Omental fat pad (tissue), 4 donors: Measurements from ENCODE around the gene FHIP1A. TPM values are rescaled to one million over a fixed set of nuclear protein-coding genes. Genes with fewer than 3 reads are reported as not detected.

ENCODE experiments used
- ATAC-seq: fragments of 150-250 bp; one replicate; pipeline ENCODE4 v1.9.1; 2016; ENCODE audit warnings: mild to moderate bottlenecking, moderate library complexity; ENCODE audit not compliant: low FRiP score
- DNase-seq: peaks from one replicate; pipeline ENCODE4 v3.0.0-alpha.2; 2019; ENCODE audit warnings: low spot score
- total RNA-seq, 4 donors: library from RNA; depleted of rRNA; stranded (reverse); fragments of >200 nt; gene quantifications; one replicate each; pipeline ENCODE4 v1.1.0, GENCODE V29; 2016
- TF ChIP-seq, protein P1 (sequence below), 3 donors: fragments of 450-650 bp; IDR thresholded peaks; one replicate each; pipeline ENCODE4 v1.5.1; 2016 to 2017; ENCODE audit warnings: antibody characterized with exemption in 3 of 3, mild to moderate bottlenecking in 3 of 3, moderate library complexity in 2 of 3

FHIP1A gene
- total RNA-seq, 4 donors from 2014 or later: 0.32 to 29.1 (median 6.2) TPM

DNA sequence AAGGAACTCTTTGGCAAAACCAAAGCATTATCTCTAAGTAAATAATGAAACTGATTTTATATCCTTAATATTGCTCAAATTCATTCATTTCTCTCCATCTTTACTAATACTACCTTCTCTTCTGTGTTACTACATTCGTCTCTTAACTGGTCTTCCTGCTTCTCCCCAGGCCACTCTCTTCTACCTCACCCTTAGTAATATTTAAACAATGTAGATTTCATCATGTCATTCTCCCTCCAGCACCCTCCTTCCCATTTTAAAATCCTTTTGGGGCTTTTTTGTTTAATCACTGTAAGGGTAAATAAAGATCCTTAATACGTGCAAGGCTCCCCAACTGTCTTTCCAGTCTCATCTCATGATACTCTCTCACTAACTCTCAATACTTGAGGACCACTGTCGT is 19.4 kb downstream of the FHIP1A start:
- TF ChIP-seq, protein P1, sequence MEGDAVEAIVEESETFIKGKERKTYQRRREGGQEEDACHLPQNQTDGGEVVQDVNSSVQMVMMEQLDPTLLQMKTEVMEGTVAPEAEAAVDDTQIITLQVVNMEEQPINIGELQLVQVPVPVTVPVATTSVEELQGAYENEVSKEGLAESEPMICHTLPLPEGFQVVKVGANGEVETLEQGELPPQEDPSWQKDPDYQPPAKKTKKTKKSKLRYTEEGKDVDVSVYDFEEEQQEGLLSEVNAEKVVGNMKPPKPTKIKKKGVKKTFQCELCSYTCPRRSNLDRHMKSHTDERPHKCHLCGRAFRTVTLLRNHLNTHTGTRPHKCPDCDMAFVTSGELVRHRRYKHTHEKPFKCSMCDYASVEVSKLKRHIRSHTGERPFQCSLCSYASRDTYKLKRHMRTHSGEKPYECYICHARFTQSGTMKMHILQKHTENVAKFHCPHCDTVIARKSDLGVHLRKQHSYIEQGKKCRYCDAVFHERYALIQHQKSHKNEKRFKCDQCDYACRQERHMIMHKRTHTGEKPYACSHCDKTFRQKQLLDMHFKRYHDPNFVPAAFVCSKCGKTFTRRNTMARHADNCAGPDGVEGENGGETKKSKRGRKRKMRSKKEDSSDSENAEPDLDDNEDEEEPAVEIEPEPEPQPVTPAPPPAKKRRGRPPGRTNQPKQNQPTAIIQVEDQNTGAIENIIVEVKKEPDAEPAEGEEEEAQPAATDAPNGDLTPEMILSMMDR (IDR thresholded peaks at IDR 0.05): no peak
- ATAC-seq (no peak), DNase-seq (no peak)

DNA sequence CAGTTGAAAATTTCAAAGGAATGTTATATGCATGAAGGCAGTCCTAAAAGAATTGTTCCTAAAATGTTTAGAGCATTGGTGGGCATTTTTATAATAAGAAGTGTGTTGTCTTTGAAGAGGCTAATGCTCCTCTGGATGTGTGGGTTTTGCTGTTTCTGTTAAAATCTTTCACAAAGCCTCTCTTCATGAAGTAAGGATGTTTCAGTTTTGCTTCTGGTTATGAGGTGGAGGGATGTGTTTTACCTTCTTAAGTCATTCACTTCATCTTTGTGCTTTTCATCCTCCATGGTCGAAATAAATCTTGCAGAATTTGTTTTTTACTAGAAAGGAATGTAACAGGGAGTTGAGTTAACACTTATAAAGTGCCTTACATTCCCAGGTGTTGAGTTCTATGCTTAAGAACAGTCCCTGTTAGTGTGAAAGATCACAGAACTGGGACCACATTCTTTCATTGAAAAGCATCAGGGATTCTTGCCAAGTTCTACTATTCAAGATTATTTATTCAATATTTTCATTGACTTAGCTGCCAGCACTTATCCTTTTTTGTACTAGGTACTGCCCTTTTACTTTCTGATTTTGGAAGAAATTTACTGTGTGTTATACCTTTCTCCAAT is 21.1 kb downstream of the FHIP1A start:
- DNase-seq (no peak), ATAC-seq (no peak)
- TF ChIP-seq, protein P1 (IDR thresholded peaks at IDR 0.05): no peak

DNA sequence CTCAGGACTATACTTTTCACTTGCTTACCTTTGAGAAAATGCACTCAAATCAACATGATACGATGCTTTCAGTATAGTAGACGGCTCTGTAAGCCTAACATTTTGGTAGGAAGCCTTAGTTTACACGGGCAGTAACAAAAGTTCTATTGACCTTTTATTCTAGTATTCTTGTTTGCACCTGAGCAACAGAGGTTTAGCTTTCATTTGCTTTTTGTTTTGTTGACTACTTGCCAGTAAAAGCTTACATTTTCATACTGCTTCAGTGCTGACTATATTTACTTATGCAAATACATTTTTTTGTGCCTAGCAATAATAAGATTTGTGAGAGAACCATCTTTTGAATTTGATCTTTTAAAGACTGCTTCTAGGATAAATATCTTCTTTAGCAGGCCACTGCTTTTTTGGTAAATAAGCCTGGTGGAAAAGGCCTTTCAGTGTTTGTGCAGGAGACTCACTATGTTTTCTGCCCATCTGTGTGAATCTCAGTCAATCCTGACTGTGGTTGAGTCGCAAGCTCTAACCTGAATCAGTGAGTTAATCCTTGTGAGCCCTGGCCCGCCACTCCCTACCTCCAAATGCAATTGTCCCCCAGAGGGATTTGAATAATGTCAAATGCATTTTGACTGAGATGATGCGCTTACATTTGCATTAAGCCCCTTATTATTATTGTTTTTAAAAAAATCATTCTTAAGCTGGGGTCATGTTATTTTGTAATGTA is 21.9 kb downstream of the FHIP1A start:
- no peak for DNase-seq
- TF ChIP-seq, protein P1 (IDR thresholded peaks at IDR 0.05): no peak
- ATAC-seq: no peak

DNA sequence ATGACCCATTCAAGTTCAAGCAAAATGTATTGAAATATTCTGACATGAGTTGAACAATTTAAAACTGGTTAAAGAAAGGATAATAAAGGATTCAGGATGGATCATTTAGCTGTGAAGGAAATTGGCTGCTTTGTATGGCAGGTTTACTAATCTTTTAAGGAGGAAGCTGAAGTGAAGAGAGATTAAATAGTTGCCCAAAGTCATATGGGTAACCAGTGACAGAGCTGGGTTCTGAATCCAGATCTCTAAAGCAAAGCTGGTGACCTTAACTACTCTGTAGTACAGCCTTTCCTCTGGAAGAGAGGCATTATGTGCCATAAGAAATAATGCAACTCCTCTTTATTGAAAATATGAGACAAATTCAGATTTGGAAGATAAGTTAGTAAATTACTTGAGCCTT is 22.8 kb downstream of the FHIP1A start:
- TF ChIP-seq, protein P1 (IDR thresholded peaks at IDR 0.05): no peak
- no peak for ATAC-seq
- DNase-seq: no peak

DNA sequence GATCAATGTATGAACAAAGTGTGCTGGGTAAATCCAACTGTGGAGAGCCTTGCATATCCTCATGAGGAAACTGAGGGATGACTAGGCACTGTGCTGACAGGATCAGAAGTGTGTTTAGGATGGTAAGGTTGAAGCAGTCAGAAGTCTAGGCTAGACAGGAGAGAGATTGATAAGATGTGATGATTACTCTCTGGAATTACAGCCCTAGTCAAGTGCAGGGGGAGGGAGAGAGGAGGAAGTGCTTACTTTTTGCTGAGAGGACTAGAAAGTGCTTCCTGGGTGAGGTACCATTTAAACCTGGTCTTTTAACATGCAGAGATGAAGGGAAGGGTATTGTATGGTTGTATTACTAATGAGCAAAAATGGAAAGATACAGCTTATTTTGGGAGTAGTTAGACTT is 23.7 kb downstream of the FHIP1A start:
- ATAC-seq (no peak), DNase-seq (no peak)
- TF ChIP-seq, protein P1 (IDR thresholded peaks at IDR 0.05): no peak

DNA sequence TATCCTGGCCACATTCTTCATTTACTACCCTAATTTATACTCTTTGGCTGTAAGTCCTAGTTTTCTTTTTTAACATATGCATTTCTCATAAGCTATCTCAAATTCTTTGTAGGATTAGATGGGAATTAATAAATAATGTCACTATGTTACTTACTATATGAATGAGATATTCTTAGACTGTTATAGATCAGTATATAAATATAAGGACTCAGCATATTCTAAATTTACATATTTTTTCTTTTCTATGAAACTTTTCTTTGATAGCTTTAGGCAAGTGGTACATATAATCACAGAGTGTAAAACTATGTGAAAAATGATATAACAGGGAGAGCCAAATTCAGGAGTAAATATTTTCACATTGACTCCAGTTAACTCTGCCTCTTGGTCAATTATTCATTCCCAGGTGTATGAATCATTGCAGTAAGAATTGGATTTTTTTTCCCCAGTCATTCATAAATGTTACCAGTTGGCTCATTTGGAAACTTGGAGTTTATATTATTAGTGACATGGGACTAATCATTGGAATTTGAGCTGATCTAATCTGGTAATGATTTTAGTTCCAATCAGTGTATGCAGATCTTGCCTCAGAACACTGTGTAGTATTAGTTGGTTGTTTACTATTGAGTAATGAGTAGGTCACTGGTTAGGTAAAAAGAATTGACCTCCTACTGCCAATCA is 25.3 kb downstream of the FHIP1A start:
- peak; percentile 69 for ATAC-seq
- TF ChIP-seq, protein P1 (IDR thresholded peaks at IDR 0.05): no peak
- no peak for DNase-seq
